ENCODE data around the gene ZDHHC5. TPM values are rescaled to one million over a fixed set of nuclear protein-coding genes. Genes with fewer than 3 reads are reported as not detected.
A peak's percentile ranks its signal among the peaks of the same experiment; 100 is the strongest.

ZDHHC5 gene
- total and polyA plus RNA-seq, 2 of the 13 experiments (the other 11 are each of a cell fraction or from before 2014, with no cell fraction given): 26.6 to 34.0 TPM

GRCh38 chr11:57711414-57712255 lies 43.7 kb downstream of the ZDHHC5 start, which contains the start of gene MED19:
MED19 (minus strand) TSS chr11:57712215; CDS start chr11:57712179, 36 bp downstream.
- Histone ChIP-seq H4K20me1 (ENCODE audit: insufficient read depth, low read length) (no peaks in the 10 kb centered on the region), H3K4me1 (ENCODE audit: insufficient read depth, low read length) (peaks cover 29% of the 10 kb centered on the region), H3K79me2 (ENCODE audit: insufficient read depth, low read length) (peaks cover 38% of the 10 kb centered on the region), H2AFZ (ENCODE audit: low read length) (no peak within 1 kb of the TSS), H3K9ac (ENCODE audit: insufficient read depth, low read depth, low read length) (peak within 1 kb of the TSS; percentile 91), H3K4me2 (ENCODE audit: low read depth, low read length) (peak within 1 kb of the TSS; percentile 94), H3K27me3 (ENCODE audit: control insufficient read depth in 1 of 2, insufficient read depth in 2 of 2, low read length in 2 of 2) (no peaks in the 10 kb centered on the region; a peak in 1 of 5 replicates), H3K36me3 (replicated peaks in 1 of 2; ENCODE audit: control insufficient read depth in 1 of 2, insufficient read depth in 2 of 2, low read length in 2 of 2) (no peaks in the 10 kb centered on the region; a peak in 1 of 5 replicates), H3K9me3 (ENCODE audit: low read length) (no peaks in the 10 kb centered on the region), H3K27ac (ENCODE audit: extremely low read length, insufficient read depth, low read length) (peak within 1 kb of the TSS; percentile 82), H3K4me3 (replicated peaks in 1 of 3; ENCODE audit: insufficient read depth in 1 of 3, low read depth in 2 of 3, low read length in 3 of 3) (peak within 1 kb of the TSS; percentile 92 to 98 (median 92))
- ChIA-PET CTCF (ENCODE audit: low intra/inter-chr PET ratio, low total read pairs) (no interaction called here), POLR2A (interaction anchor here (0.6 to 1.9 kb wide), 17 partner anchors 9 to 346 kb away, joined by 3 to 14 read pairs (median 3); partner anchors contain the start of genes CTNND1, SELENOH and ZDHHC5)
- peak; percentile 93 for DNase-seq (ENCODE audit: low spot score)
- in situ Hi-C loops (cut with HindIII; ENCODE audit: extremely low pct_ligation_motif_present, low pct_unique_long_range_greater_than_20kb) (no loop called here), intact Hi-C loops (cut with micrococcal nuclease; ENCODE audit: unreplicated experiment) (loop anchor here (1.0 to 2.0 kb wide), 3 partner anchors 44 to 89 kb away; no protein-coding TSS in a partner anchor)
- BruUV-seq (replicated peaks): TSS peak; percentile 83
- 2% methylated on average over 32 of the region's 51 CpGs for WGBS (ENCODE audit: low lambda C conversion rate)
- peak; percentile 90 for FAIRE-seq
- peak; percentile 85 for ATAC-seq
- TF ChIP-seq NAIF1 (CRISPR knock-in tag; IDR thresholded peaks at IDR 0.05; ENCODE audit: borderline replicate concordance) (no peak), KLF9 (CRISPR knock-in tag; IDR thresholded peaks at IDR 0.05; ENCODE audit: low read depth) (peak; percentile 37; the same call in 1 of the 2 replicates), ZNF687 (CRISPR knock-in tag; IDR thresholded peaks at IDR 0.05) (peak; percentile 65), HMGA1 (CRISPR knock-in tag; conservative IDR thresholded peaks at IDR 0.05) (no peak), NR2F1 (CRISPR knock-in tag; IDR thresholded peaks at IDR 0.05) (peak in 1 of 2 experiments; percentile 31; a peak in 1 of 4 replicates), ZNF510 (CRISPR knock-in tag; IDR thresholded peaks at IDR 0.05; ENCODE audit: low read depth) (no peak), ZNF605 (CRISPR knock-in tag; IDR thresholded peaks at IDR 0.05) (no peak; the same call in 1 of the 2 replicates), ZNF44 (CRISPR knock-in tag; IDR thresholded peaks at IDR 0.05) (peak; percentile 20; the same call in 1 of the 2 replicates), PHF8 (CRISPR knock-in tag; IDR thresholded peaks at IDR 0.05) (peak; percentile 67), MYC (CRISPR knock-in tag; IDR thresholded peaks at IDR 0.05; ENCODE audit: borderline replicate concordance) (peak; percentile 55; the same call in 1 of the 2 replicates), SMAD9 (CRISPR knock-in tag; IDR thresholded peaks at IDR 0.05) (0 out of 2 replicates have a peak, but pooled peaks have one; percentile 33), ZNF670 (CRISPR knock-in tag; IDR thresholded peaks at IDR 0.05; ENCODE audit: borderline replicate concordance) (no peak), POGZ (CRISPR knock-in tag; IDR thresholded peaks at IDR 0.05) (no peak), RBM39 (IDR thresholded peaks at IDR 0.05; ENCODE audit: low read depth, low read length, poor library complexity, severe bottlenecking) (peak; percentile 59), ZFP82 (CRISPR knock-in tag; IDR thresholded peaks at IDR 0.05; ENCODE audit: borderline replicate concordance) (no peak), KDM5A (IDR thresholded peaks at IDR 0.05; ENCODE audit: borderline replicate concordance, low read length) (peak; percentile 77; the same call in 1 of the 2 replicates), ZNF552 (CRISPR knock-in tag; IDR thresholded peaks at IDR 0.05; ENCODE audit: borderline replicate concordance) (no peak), SIN3A (IDR thresholded peaks at IDR 0.05; ENCODE audit: borderline replicate concordance, low read depth, low read length) (peak; percentile 61; the same call in 1 of the 2 replicates)
